Activated T-helper 1 cell treated with anti-CD3 and anti-CD28 coated beads, Interleukin-12 subunit alpha, Interleukin-12 subunit beta, Interleukin-2, Interleukin-4 antibody, amounts not matched to agents 30 ng/mL and 10 ng/mL and 1 ng/mL, durations not matched to agents 14 hours and 24 hours and 36 hours (primary cell): ENCODE results near the gene TNFSF12. TPM values are rescaled to one million over a fixed set of nuclear protein-coding genes. Genes with fewer than 3 reads are reported as not detected.

Experiments
- DNase-seq: peaks from one replicate; pipeline ENCODE4 v3.0.0; 2021; ENCODE audit warnings: low spot score
- H3K27ac Mint-ChIP-seq: one replicate; pipeline ENCODE4 v1.8.0; 2021; ENCODE audit warnings: mild to moderate bottlenecking, mixed read lengths
- H3K27me3 Mint-ChIP-seq: one replicate; pipeline ENCODE4 v1.8.0; 2022; ENCODE audit warnings: mild to moderate bottlenecking, moderate library complexity, mixed read lengths; ENCODE audit not compliant: insufficient read depth
- H3K36me3 Mint-ChIP-seq: one replicate; pipeline ENCODE4 v1.8.0; 2021; ENCODE audit warnings: low read depth, mixed read lengths
- H3K4me1 Mint-ChIP-seq: one replicate; pipeline ENCODE4 v1.8.0; 2021; ENCODE audit warnings: low read depth, mixed read lengths
- H3K4me3 Mint-ChIP-seq: one replicate; pipeline ENCODE4 v1.8.0; 2021; ENCODE audit warnings: mild to moderate bottlenecking, moderate library complexity, mixed read lengths
- H3K9me3 Mint-ChIP-seq: one replicate; pipeline ENCODE4 v1.8.0; 2021; ENCODE audit warnings: mixed read lengths
- intact Hi-C: fragments of 100-400 bp; cut with micrococcal nuclease; formaldehyde crosslinking; loops from one replicate; pipeline ENCODE4 v1.15.1; 2024
- total RNA-seq: library from RNA; stranded (reverse); gene quantifications from 2 replicates; pipeline ENCODE4 v1.2.3, GENCODE V29; 2022

TNFSF12 gene
- total RNA-seq, 1 donor from 2014 or later: 26.5 TPM

- Mint-ChIP-seq H3K27me3 (no peaks in the 10 kb centered on the region), H3K4me1 (no peaks in the 10 kb centered on the region), H3K36me3 (peaks cover 37% of the 10 kb centered on the region), H3K9me3 (no peaks in the 10 kb centered on the region), H3K27ac (no peak overlapping the region), H3K4me3 (no peak overlapping the region)
- intact Hi-C loops: loop anchor here (1.0 kb wide), 1 partner anchor 47 kb away; the partner anchor contains the start of gene SENP3
- DNase-seq: no peak
These were observed 34.9 kb upstream of the TNFSF12 start for GRCh38 chr17:7513850-7514419.

GRCh38 chr17:7515911-7516610 lies 32.8 kb upstream of the TNFSF12 start:
- H3K27ac Mint-ChIP-seq: peak overlapping the region; percentile 40
- no peaks in the 10 kb centered on the region for H3K27me3 Mint-ChIP-seq
- no peak for DNase-seq
- H3K9me3 Mint-ChIP-seq: no peaks in the 10 kb centered on the region
- no peaks in the 10 kb centered on the region for H3K4me1 Mint-ChIP-seq
- intact Hi-C loops: no loop called here
- H3K4me3 Mint-ChIP-seq: no peak overlapping the region
- peaks cover 24% of the 10 kb centered on the region for H3K36me3 Mint-ChIP-seq

GRCh38 chr17:7523033-7523432 lies 25.8 kb upstream of the TNFSF12 start:
- DNase-seq: peak; percentile 29
- no peaks in the 10 kb centered on the region for H3K36me3 Mint-ChIP-seq
- intact Hi-C loops: loop anchor here (1.0 to 2.0 kb wide), 2 partner anchors 38 to 164 kb away; partner anchors contain the start of genes SENP3 and TP53

GRCh38 chr17:7528842-7529241 lies 20.0 kb upstream of the TNFSF12 start:
- Mint-ChIP-seq H3K4me3 (no peak overlapping the region), H3K27me3 (no peaks in the 10 kb centered on the region), H3K36me3 (peaks cover 4% of the 10 kb centered on the region), H3K9me3 (peaks cover 20% of the 10 kb centered on the region), H3K27ac (no peak overlapping the region), H3K4me1 (no peaks in the 10 kb centered on the region)
- intact Hi-C loops: no loop called here
- DNase-seq: no peak

More at GRCh38 chr17:7523033-7523432, 25.8 kb upstream of the TNFSF12 start:
- no peaks in the 10 kb centered on the region for H3K27me3 Mint-ChIP-seq
- peaks cover 10% of the 10 kb centered on the region for H3K9me3 Mint-ChIP-seq
- no peaks in the 10 kb centered on the region for H3K4me1 Mint-ChIP-seq
- no peak overlapping the region for H3K4me3 Mint-ChIP-seq
- H3K27ac Mint-ChIP-seq: no peak overlapping the region

DNA sequence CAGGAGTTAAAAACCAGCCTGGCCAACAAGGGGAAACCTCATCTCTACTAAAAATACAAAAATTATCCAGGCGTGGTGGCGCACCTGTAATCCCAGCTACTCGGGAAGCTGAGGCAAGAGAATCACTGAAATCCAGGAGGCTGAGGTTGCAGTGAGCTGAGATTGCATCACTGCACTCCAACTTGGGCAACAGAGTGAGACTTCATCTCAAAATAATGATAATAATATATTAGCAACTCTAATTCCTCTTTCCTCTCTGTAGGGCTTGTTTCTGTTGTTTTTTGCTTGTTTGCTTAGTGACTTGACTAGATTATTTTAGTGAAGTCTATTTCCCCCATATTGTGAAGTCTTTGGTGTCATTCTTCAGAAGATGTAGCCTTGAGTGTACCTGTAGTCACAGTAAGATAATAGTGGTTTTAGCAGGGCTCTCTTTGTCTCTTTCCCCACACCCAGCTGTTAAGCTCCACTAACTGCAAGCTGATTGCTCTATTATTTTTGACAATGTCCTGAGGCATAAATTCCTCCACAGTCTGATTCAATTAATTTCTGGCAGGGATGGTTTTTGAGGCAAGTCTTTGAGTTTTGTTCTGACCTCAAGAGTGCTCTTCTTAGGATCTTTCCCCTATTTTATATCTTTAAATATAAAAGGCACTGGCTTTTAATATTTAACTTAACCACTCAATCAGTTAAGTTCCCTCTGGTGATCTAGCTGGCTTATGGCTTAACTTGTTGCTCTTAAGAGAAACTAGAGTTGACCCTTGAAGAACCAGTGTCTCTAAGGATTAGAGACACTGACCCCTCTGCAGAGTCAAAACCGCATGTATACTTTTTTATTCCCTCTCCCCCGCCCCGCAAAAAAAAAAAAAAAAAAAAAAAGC lies 18.6 kb upstream of the TNFSF12 start:
- H3K9me3 Mint-ChIP-seq: peaks cover 20% of the 10 kb centered on the region
- no peak for DNase-seq
- no peak overlapping the region for H3K4me3 Mint-ChIP-seq
- no peaks in the 10 kb centered on the region for H3K4me1 Mint-ChIP-seq
- H3K27ac Mint-ChIP-seq: no peak overlapping the region
- H3K36me3 Mint-ChIP-seq: peaks cover 4% of the 10 kb centered on the region
- intact Hi-C loops: no loop called here
- H3K27me3 Mint-ChIP-seq: no peaks in the 10 kb centered on the region

GRCh38 chr17:7538050-7538449 lies 10.8 kb upstream of the TNFSF12 start:
- H3K27me3 Mint-ChIP-seq: peaks cover 9% of the 10 kb centered on the region
- no peak overlapping the region for H3K27ac Mint-ChIP-seq
- H3K36me3 Mint-ChIP-seq: no peaks in the 10 kb centered on the region

GRCh38 chr17:7538891-7539545 lies 9.8 kb upstream of the TNFSF12 start:
- DNase-seq: no peak
- no peaks in the 10 kb centered on the region for H3K4me1 Mint-ChIP-seq
- peaks cover 13% of the 10 kb centered on the region for H3K9me3 Mint-ChIP-seq
- no peaks in the 10 kb centered on the region for H3K36me3 Mint-ChIP-seq
- intact Hi-C loops: no loop called here
- H3K27ac Mint-ChIP-seq: no peak overlapping the region
- H3K4me3 Mint-ChIP-seq: no peak overlapping the region
- peaks cover 14% of the 10 kb centered on the region for H3K27me3 Mint-ChIP-seq

More at GRCh38 chr17:7538050-7538449, 10.8 kb upstream of the TNFSF12 start:
- Mint-ChIP-seq H3K4me1 (no peaks in the 10 kb centered on the region), H3K4me3 (no peak overlapping the region), H3K9me3 (peaks cover 13% of the 10 kb centered on the region)
- no peak for DNase-seq
- intact Hi-C loops: no loop called here

DNA sequence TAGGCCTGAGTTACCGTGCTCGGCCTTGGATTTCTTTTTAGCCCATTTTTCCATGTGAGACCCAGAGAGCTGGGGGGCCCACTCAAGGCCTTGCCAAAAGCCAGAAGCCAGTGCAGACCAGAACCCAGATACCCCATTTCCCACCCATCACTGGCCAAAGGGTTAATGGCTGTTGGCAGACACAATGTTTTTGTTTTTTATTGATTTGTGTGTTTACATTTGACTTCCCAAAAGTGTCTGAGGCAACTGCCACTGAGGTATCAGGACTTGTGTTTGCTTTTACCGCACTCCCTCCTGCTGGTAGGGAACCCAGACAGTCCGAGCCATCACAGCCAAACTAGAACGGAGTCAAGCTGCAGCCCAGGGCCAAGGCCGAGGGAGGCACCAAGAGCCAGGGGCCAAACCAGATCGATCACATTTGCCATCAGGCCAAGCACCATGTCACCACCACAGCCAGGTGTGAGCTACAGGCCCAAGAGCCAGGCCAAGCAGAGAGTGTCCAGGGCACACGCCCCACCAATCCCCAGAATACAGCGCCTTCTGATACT lies 7.7 kb upstream of the TNFSF12 start:
- H3K27ac Mint-ChIP-seq: peak overlapping the region; percentile 23
- intact Hi-C loops: no loop called here

GRCh38 chr17:7544911-7545310 lies 3.9 kb upstream of the TNFSF12 start:
- peaks cover 13% of the 10 kb centered on the region for H3K4me1 Mint-ChIP-seq
- no peak for DNase-seq
- no peak overlapping the region for H3K27ac Mint-ChIP-seq

More for the DNA sequence above, 7.7 kb upstream of the TNFSF12 start:
- Mint-ChIP-seq H3K36me3 (no peaks in the 10 kb centered on the region), H3K9me3 (peaks cover 13% of the 10 kb centered on the region), H3K4me3 (no peak overlapping the region), H3K4me1 (no peaks in the 10 kb centered on the region), H3K27me3 (peaks cover 11% of the 10 kb centered on the region)
- no peak for DNase-seq

DNA sequence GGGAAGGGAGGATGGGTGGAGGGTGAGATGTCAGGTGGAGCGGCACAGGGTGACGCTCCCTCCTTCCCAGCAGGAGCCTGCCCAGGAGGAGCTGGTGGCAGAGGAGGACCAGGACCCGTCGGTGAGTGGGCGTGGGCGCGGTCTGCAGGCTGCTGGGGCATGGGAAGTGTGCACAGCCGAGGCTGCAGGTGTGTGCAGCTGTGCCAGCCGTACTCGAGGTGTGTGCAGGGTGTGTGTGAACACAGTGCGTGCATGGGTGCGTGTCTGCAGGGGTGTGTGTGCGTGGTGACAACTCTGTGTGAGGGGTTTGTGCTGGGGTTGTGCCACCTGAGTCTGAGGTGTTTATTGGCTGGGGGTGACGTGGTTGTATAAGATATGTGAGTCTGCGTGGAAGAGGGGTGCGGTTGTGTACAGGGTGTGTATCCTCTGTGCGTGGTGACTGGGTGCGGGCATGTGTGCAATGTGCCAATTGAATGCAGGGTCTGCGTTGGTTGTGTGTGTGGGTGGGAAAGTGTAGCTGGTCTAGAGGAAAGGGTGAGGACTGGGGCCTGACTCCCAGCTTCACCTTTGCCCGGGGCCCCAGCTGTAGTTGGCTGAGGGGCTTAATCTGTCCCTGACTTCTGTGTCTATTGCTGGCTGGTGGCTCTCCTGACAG lies 670 bp downstream of the TNFSF12 start:
- intact Hi-C loops: loop anchor here (1.0 kb wide), 1 partner anchor 12 kb away; the partner anchor contains the start of gene SENP3
- no peaks in the 10 kb centered on the region for H3K9me3 Mint-ChIP-seq
- peak overlapping the region; percentile 83 for H3K27ac Mint-ChIP-seq
- H3K4me3 Mint-ChIP-seq: peak overlapping the region; percentile 87
- peaks cover 13% of the 10 kb centered on the region for H3K36me3 Mint-ChIP-seq
- no peaks in the 10 kb centered on the region for H3K27me3 Mint-ChIP-seq
- peaks cover 54% of the 10 kb centered on the region for H3K4me1 Mint-ChIP-seq
- DNase-seq: no peak

More at GRCh38 chr17:7544911-7545310, 3.9 kb upstream of the TNFSF12 start:
- peaks cover 11% of the 10 kb centered on the region for H3K27me3 Mint-ChIP-seq
- no peak overlapping the region for H3K4me3 Mint-ChIP-seq
- H3K9me3 Mint-ChIP-seq: no peaks in the 10 kb centered on the region
- no peaks in the 10 kb centered on the region for H3K36me3 Mint-ChIP-seq
- intact Hi-C loops: no loop called here

DNA sequence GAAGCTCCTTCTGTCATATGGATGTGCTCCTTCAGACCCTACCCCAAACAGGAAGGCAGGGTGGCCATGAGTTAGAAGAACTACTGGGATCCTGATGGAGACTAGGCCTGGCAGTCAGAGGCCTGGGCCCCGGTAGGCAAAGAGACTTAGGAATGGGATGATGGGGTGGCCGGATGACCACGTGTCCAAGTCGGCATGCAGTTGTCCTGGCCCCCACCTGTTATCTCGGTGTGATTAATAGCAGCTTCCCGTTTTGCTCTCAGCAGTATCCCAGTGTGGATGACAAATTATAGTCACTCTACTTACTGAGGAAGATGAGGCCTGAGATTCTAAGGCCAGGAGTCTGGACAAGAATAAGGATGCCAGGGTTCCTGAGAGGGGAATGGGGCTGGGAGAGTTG lies 1.5 kb downstream of the TNFSF12 start:
- H3K27ac Mint-ChIP-seq: no peak overlapping the region
- no peaks in the 10 kb centered on the region for H3K27me3 Mint-ChIP-seq
- DNase-seq: no peak
- H3K9me3 Mint-ChIP-seq: no peaks in the 10 kb centered on the region
- peak overlapping the region; percentile 87 for H3K4me3 Mint-ChIP-seq
- peaks cover 17% of the 10 kb centered on the region for H3K36me3 Mint-ChIP-seq
- intact Hi-C loops: no loop called here
- H3K4me1 Mint-ChIP-seq: peaks cover 60% of the 10 kb centered on the region

DNA sequence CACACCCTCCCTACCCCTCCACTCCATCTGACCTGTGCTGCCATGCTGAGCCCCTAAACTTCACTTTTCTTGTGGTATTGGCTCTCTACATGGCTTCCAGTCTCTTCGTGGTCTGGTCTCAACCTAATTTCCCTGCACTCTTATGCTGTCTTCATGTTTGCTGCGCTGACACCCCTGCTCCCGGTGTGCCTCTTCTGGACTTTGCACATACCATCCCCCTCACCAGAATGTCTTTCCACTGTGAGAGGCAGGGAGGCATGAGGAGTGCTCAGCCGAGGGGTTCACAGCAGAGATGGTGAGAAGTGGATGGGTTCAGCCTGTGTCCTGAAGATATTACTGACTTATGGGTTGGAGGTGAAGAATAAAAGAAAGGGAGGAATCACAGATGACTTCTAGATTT lies 2.5 kb downstream of the TNFSF12 start:
- DNase-seq: no peak
- Mint-ChIP-seq H3K4me3 (peak overlapping the region; percentile 53), H3K27me3 (no peaks in the 10 kb centered on the region)

More for the DNA sequence above, 2.5 kb downstream of the TNFSF12 start:
- intact Hi-C loops: no loop called here
- H3K27ac Mint-ChIP-seq: peak overlapping the region; percentile 84
- H3K36me3 Mint-ChIP-seq: peaks cover 21% of the 10 kb centered on the region
- H3K4me1 Mint-ChIP-seq: peaks cover 67% of the 10 kb centered on the region
- no peaks in the 10 kb centered on the region for H3K9me3 Mint-ChIP-seq
